Psoas muscle (tissue), 8 donors: ENCODE data around the gene KCNA10. TPM values are rescaled to one million over a fixed set of nuclear protein-coding genes. Genes with fewer than 3 reads are reported as not detected.

Source experiments
- ATAC-seq, 4 donors: fragments of 200-7000 bp; cut with Tn5 transposase; one replicate each; pipeline ENCODE4 v1.9.1; 2020; ENCODE audit warnings: moderate library complexity in 3 of 4, mild to moderate bottlenecking in 2 of 4
- DNase-seq, 2 donors: peaks; one replicate each; pipeline ENCODE4 v3.0.0-alpha.2; 2020
- H3K27ac ChIP-seq: fragments of 200-600 bp; one replicate; pipeline ENCODE4 v1.8.0; 2022
- H3K27me3 ChIP-seq, 3 donors: fragments of 200-600 bp in 1 of 3; one replicate each; pipeline versions ENCODE4 v1.6.1 to v1.8.0; 2013 to 2022; ENCODE audit warnings: low read length in 2 of 3, mild to moderate bottlenecking in 2 of 3, moderate library complexity in 1 of 3; ENCODE audit not compliant: insufficient read depth in 3 of 3
- H3K36me3 ChIP-seq, 2 donors: fragments of 200-600 bp in 1 of 2; one replicate each; pipeline versions ENCODE4 v1.6.1 to v1.8.0; 2013 to 2022; ENCODE audit warnings: low read depth in 1 of 2, mild to moderate bottlenecking in 1 of 2, moderate library complexity in 1 of 2; ENCODE audit not compliant: insufficient read depth in 1 of 2
- H3K4me1 ChIP-seq: fragments of 200-600 bp; one replicate; pipeline ENCODE4 v1.8.0; 2022
- H3K4me3 ChIP-seq: fragments of 200-600 bp; one replicate; pipeline ENCODE4 v1.8.0; 2022; ENCODE audit warnings: mild to moderate bottlenecking
- H3K9me3 ChIP-seq: fragments of 200-600 bp; one replicate; pipeline ENCODE4 v1.8.0; 2022
- CTCF ChIP-seq: fragments of 200-600 bp; IDR thresholded peaks from one replicate; pipeline ENCODE4 v1.8.0; 2022; ENCODE audit warnings: antibody characterized with exemption
- whole genome bisulfite sequencing, 3 donors: extraction: QIAGEN DNeasy Blood & Tissue Kit; methylation state at CpG; one replicate each; pipeline versions ENCODE4 v1.1.6 to v1.1.7; 2013; 5-methylcytosine and 5-hydroxymethylcytosine counted together
- intact Hi-C, 2 donors: fragments of 100-400 bp; cut with DNase I; formaldehyde crosslinking; loops; one replicate each; pipeline versions ENCODE4 v1.11.0 to v1.14.2; 2022
- polyA plus RNA-seq, 3 donors: library from polyadenylated mRNA; stranded (reverse); fragments of 200-250 nt; gene quantifications; one replicate each; pipeline ENCODE4 v1.2.3, GENCODE V29; 2013
- total RNA-seq, 4 donors: library from RNA; stranded (reverse); fragmentation: NEBNext Ultra II Directional in 2 of 4; extraction: Animal tissue kit (Norgen Biotek cat#: 25700) in 2 of 4; gene quantifications; one replicate each; pipeline versions ENCODE4 v1.2.1 to v1.2.4, GENCODE V29; 2021 to 2023
- donor health status: healthy with polysubstance abuse.
- donor health status: DM: no; HTN: no; CAD: no; lungs with moderate emphysema.
- donor health status: Bipolar disorder and iron deficiency.
- donor health status: healthy.
- donor health status: DM: yes; HTN: yes; CAD: no.
- donor health status: DM: no; HTN: no; CAD: no.
- donor health status: DM: no; HTN: no; CAD: no.
- donor health status: DM: yes; HTN: yes; CAD: no.

KCNA10 gene
- total and polyA plus RNA-seq, 7 donors: not detected

GRCh38 chr1:110477041-110477440 lies 41.9 kb downstream of the KCNA10 start:
- H3K9me3 ChIP-seq: no peaks in the 10 kb centered on the region
- H3K4me3 ChIP-seq: no peak overlapping the region
- WGBS, 3 donors: 92 to 97% (median 93%) methylated on average over 2 of the region's 2 CpGs
- TF ChIP-seq CTCF: no peak
- no peaks in the 10 kb centered on the region for H3K4me1 ChIP-seq
- no peaks in the 10 kb centered on the region for H3K27me3 ChIP-seq
- intact Hi-C loops: no loop called here
- DNase-seq (no peak), ATAC-seq (peak in 2 of 4 donors; percentile 28 to 39)
- no peak overlapping the region for H3K27ac ChIP-seq
- no peaks in the 10 kb centered on the region for H3K36me3 ChIP-seq

- intact Hi-C loops: no loop called here
Measured at GRCh38 chr1:110476028-110476765, 42.8 kb downstream of the KCNA10 start.

GRCh38 chr1:110475362-110476027 lies 43.5 kb downstream of the KCNA10 start:
- no peak for TF ChIP-seq CTCF
- Histone ChIP-seq H3K9me3 (no peaks in the 10 kb centered on the region), H3K4me3 (no peak overlapping the region), H3K4me1 (no peaks in the 10 kb centered on the region), H3K36me3 (no peaks in the 10 kb centered on the region), H3K27me3 (no peaks in the 10 kb centered on the region), H3K27ac (no peak overlapping the region)
- intact Hi-C loops: no loop called here
- 87 to 93% (median 90%) methylated on average over 5 of the region's 5 CpGs for WGBS, 3 donors
- ATAC-seq (no peak), DNase-seq (no peak)

More at GRCh38 chr1:110476028-110476765, 42.8 kb downstream of the KCNA10 start:
- H3K4me1 ChIP-seq: no peaks in the 10 kb centered on the region
- no peak overlapping the region for H3K4me3 ChIP-seq
- no peak overlapping the region for H3K27ac ChIP-seq
- TF ChIP-seq CTCF: no peak
- no peaks in the 10 kb centered on the region for H3K36me3 ChIP-seq
- H3K9me3 ChIP-seq: no peaks in the 10 kb centered on the region
- no peaks in the 10 kb centered on the region for H3K27me3 ChIP-seq
- ATAC-seq (no peak), DNase-seq (no peak)
- 40 to 54% (median 47%) methylated on average over 10 of the region's 10 CpGs for WGBS, 3 donors

- WGBS, 3 donors: 92 to 95% (median 93%) methylated on average over 6 of the region's 6 CpGs
- Histone ChIP-seq H3K4me1 (no peaks in the 10 kb centered on the region), H3K27ac (no peak overlapping the region), H3K36me3 (no peaks in the 10 kb centered on the region), H3K4me3 (no peak overlapping the region), H3K27me3 (no peaks in the 10 kb centered on the region), H3K9me3 (no peaks in the 10 kb centered on the region)
- ATAC-seq (no peak), DNase-seq (no peak)
- TF ChIP-seq CTCF: no peak
- intact Hi-C loops: no loop called here
Measured at GRCh38 chr1:110474444-110474843, 44.5 kb downstream of the KCNA10 start.
